ENCODE results near the gene GTF2F1. TPM values are rescaled to one million over a fixed set of nuclear protein-coding genes. Genes with fewer than 3 reads are reported as not detected.
"Not testable (repeated sequence)": the region's sequence is repeated elsewhere in the genome, so short reads cannot be mapped to it uniquely, and the experiment has no call there.

GTF2F1 gene
- total and polyA plus RNA-seq, 10 of the 15 experiments (the other 5 are each of a cell fraction or from before 2014, with no cell fraction given): 4.5 to 61.7 (median 48.5) TPM

DNA sequence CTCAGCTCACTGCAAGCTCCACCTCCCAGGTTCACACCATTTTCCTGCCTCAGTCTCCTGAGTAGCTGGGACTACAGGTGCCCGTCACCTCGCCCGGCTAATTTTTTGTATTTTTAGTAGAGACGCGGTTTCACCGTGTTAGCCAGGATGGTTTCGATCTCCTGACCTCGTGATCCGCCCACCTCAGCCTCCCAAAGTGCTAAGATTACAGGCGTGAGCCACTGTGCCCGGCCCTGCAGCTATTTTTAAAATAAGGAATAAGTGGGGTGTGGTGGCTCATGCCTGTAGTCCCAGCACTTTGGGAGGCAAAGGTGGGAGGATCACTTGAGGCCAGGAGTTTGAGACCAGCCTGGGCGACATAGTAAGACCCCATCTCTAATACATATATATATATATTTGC lies 32.5 kb downstream of the GTF2F1 start:
- intact Hi-C loops (cut with micrococcal nuclease; ENCODE audit: unreplicated experiment); in situ Hi-C loops (cut with MboI): not testable (repeated sequence)

DNA sequence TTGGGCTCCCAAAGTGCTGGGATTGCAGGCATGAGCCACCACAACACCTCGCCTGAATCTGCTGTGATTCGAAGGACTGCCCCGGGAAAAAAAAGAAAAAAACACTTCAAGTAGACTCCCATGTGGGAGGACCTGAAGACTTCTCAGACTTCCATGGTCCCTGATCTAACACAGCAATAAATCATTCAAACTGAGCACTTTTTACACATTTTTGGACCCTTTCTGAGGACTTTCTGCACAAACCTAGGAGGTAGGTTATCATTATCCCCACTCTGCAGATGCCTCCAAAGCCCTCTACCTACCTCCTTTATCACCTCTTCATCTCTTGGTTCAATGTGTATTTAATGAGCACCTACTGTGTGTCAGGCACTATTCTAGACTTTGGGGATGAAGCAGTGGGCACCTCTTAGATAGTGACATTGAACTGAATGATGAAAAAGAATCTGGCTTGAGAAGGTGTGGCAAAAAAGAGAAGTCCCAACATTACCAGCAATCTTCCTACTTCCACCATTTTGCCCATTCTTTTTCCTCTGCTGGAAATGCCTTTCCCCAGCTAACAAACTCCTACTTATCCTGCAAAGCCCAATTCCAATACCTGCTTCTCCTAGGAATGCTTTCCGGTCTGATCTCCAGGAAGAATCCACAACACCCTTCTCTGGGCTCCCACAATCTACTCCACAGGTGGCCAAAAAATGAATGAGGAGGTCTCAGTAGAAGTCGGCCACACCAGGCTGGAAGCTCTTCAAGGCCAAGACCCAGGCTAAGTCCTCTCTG lies 33.2 kb downstream of the GTF2F1 start:
- H2AFZ ChIP-seq (ENCODE audit: control insufficient read depth, low read depth, low read length): no peak overlapping the region
- H3K27me3 ChIP-seq (replicated peaks in 1 of 2; ENCODE audit: control insufficient read depth in 2 of 2, insufficient read depth in 2 of 2, low read length in 1 of 2): no peaks in the 10 kb centered on the region
- no TSS peak for BruUV-seq (replicated peaks)
- intact Hi-C loops (cut with micrococcal nuclease; ENCODE audit: unreplicated experiment) (no loop called here), in situ Hi-C loops (cut with MboI) (no loop called here)
- DNase-seq (ENCODE audit: low read depth, low spot score): no peak
- 79% methylated on average over 5 of the region's 5 CpGs for WGBS (ENCODE audit: insufficient coverage, insufficient replicate concordance, low lambda C conversion rate, missing lambda C conversion rate)
- H3K4me1 ChIP-seq (ENCODE audit: control insufficient read depth, insufficient read depth, low read length): no peaks in the 10 kb centered on the region
- RAD21 ChIA-PET (ENCODE audit: unreplicated experiment): no interaction called here
- H3K4me2 ChIP-seq (ENCODE audit: control insufficient read depth, insufficient read depth): no peak overlapping the region
- H3K9me3 ChIP-seq (replicated peaks; ENCODE audit: control insufficient read depth, insufficient read depth, low read length): no peaks in the 10 kb centered on the region
- CTCF ChIA-PET: interaction anchor here (0.5 kb wide), 1 partner anchor 12 kb away, joined by 3 read pairs; no protein-coding TSS in a partner anchor
- SMC1A ChIA-PET (ENCODE audit: uncharacterized antibody, unreplicated experiment): no interaction called here
- no peaks in the 10 kb centered on the region; a peak in 1 of 4 replicates for H3K36me3 ChIP-seq (ENCODE audit: control insufficient read depth in 2 of 2, insufficient read depth in 2 of 2, low read length in 1 of 2)
- ATAC-seq: no peak
- H3K27ac ChIP-seq (ENCODE audit: control insufficient read depth, insufficient read depth): no peak overlapping the region
- POLR2A ChIA-PET: no interaction called here
- no peaks in the 10 kb centered on the region for H4K20me1 ChIP-seq (ENCODE audit: control insufficient read depth, insufficient read depth)
- no peak overlapping the region for H3K9ac ChIP-seq (ENCODE audit: control insufficient read depth, insufficient read depth, low read length)
- no peak for FAIRE-seq
- no peak overlapping the region for H3K4me3 ChIP-seq
- peaks cover 15% of the 10 kb centered on the region for H3K79me2 ChIP-seq (ENCODE audit: control insufficient read depth, insufficient read depth, low read length)
- no peak for TF ChIP-seq MEF2A (IDR thresholded peaks at IDR 0.05; ENCODE audit: insufficient read depth, low read depth, low read length)
- no peak for TF ChIP-seq JUND (IDR thresholded peaks at IDR 0.05; ENCODE audit: low read depth, low read length)
- TF ChIP-seq JUNB (IDR thresholded peaks at IDR 0.05): no peak
- TF ChIP-seq, protein P1, sequence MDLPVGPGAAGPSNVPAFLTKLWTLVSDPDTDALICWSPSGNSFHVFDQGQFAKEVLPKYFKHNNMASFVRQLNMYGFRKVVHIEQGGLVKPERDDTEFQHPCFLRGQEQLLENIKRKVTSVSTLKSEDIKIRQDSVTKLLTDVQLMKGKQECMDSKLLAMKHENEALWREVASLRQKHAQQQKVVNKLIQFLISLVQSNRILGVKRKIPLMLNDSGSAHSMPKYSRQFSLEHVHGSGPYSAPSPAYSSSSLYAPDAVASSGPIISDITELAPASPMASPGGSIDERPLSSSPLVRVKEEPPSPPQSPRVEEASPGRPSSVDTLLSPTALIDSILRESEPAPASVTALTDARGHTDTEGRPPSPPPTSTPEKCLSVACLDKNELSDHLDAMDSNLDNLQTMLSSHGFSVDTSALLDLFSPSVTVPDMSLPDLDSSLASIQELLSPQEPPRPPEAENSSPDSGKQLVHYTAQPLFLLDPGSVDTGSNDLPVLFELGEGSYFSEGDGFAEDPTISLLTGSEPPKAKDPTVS (IDR thresholded peaks at IDR 0.05; ENCODE audit: low read depth, low read length): no peak
- no peak for TF ChIP-seq EED (IDR thresholded peaks at IDR 0.05; ENCODE audit: low read depth)
- TF ChIP-seq, protein P2, sequence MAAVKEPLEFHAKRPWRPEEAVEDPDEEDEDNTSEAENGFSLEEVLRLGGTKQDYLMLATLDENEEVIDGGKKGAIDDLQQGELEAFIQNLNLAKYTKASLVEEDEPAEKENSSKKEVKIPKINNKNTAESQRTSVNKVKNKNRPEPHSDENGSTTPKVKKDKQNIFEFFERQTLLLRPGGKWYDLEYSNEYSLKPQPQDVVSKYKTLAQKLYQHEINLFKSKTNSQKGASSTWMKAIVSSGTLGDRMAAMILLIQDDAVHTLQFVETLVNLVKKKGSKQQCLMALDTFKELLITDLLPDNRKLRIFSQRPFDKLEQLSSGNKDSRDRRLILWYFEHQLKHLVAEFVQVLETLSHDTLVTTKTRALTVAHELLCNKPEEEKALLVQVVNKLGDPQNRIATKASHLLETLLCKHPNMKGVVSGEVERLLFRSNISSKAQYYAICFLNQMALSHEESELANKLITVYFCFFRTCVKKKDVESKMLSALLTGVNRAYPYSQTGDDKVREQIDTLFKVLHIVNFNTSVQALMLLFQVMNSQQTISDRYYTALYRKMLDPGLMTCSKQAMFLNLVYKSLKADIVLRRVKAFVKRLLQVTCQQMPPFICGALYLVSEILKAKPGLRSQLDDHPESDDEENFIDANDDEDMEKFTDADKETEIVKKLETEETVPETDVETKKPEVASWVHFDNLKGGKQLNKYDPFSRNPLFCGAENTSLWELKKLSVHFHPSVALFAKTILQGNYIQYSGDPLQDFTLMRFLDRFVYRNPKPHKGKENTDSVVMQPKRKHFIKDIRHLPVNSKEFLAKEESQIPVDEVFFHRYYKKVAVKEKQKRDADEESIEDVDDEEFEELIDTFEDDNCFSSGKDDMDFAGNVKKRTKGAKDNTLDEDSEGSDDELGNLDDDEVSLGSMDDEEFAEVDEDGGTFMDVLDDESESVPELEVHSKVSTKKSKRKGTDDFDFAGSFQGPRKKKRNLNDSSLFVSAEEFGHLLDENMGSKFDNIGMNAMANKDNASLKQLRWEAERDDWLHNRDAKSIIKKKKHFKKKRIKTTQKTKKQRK (IDR thresholded peaks at IDR 0.05; ENCODE audit: low read depth, low read length): no peak
- TF ChIP-seq NFIC (IDR thresholded peaks at IDR 0.05; ENCODE audit: low read depth, low read length): no peak

More for the DNA sequence above, 32.5 kb downstream of the GTF2F1 start:
- not testable (repeated sequence) for FAIRE-seq; H3K4me2 ChIP-seq (ENCODE audit: control insufficient read depth, insufficient read depth); H4K20me1 ChIP-seq (ENCODE audit: control insufficient read depth, insufficient read depth); H3K27ac ChIP-seq (ENCODE audit: control insufficient read depth, insufficient read depth); H3K4me1 ChIP-seq (ENCODE audit: control insufficient read depth, insufficient read depth, low read length); H3K4me3 ChIP-seq; ATAC-seq; DNase-seq (ENCODE audit: low read depth, low spot score); BruUV-seq (replicated peaks); H3K27me3 ChIP-seq (replicated peaks in 1 of 2; ENCODE audit: control insufficient read depth in 2 of 2, insufficient read depth in 2 of 2, low read length in 1 of 2); H3K9ac ChIP-seq (ENCODE audit: control insufficient read depth, insufficient read depth, low read length); H3K36me3 ChIP-seq (ENCODE audit: control insufficient read depth in 2 of 2, insufficient read depth in 2 of 2, low read length in 1 of 2); H3K9me3 ChIP-seq (replicated peaks; ENCODE audit: control insufficient read depth, insufficient read depth, low read length); H2AFZ ChIP-seq (ENCODE audit: control insufficient read depth, low read depth, low read length)
- WGBS (ENCODE audit: insufficient coverage, insufficient replicate concordance, low lambda C conversion rate, missing lambda C conversion rate): 63% methylated on average over 12 of the region's 12 CpGs
- peaks cover 15% of the 10 kb centered on the region for H3K79me2 ChIP-seq (ENCODE audit: control insufficient read depth, insufficient read depth, low read length)
- ChIA-PET RAD21 (ENCODE audit: unreplicated experiment) (interaction anchor here (0.7 kb wide), 1 partner anchor 160 kb away, joined by 3 read pairs; no protein-coding TSS in a partner anchor), SMC1A (ENCODE audit: uncharacterized antibody, unreplicated experiment) (interaction anchor here (1.0 kb wide), 1 partner anchor 12 kb away, joined by 10 read pairs; the partner anchor contains the start of gene ALKBH7), POLR2A (interaction anchor here (0.7 kb wide), 1 partner anchor 139 kb away, joined by 3 read pairs; no protein-coding TSS in a partner anchor), CTCF (interaction anchor here (0.5 to 1.1 kb wide), 2 partner anchors 11 to 234 kb away, joined by 3 read pairs; no protein-coding TSS in a partner anchor)
